Measurements from ENCODE around the gene LRFN2.

LRFN2 gene

DNA sequence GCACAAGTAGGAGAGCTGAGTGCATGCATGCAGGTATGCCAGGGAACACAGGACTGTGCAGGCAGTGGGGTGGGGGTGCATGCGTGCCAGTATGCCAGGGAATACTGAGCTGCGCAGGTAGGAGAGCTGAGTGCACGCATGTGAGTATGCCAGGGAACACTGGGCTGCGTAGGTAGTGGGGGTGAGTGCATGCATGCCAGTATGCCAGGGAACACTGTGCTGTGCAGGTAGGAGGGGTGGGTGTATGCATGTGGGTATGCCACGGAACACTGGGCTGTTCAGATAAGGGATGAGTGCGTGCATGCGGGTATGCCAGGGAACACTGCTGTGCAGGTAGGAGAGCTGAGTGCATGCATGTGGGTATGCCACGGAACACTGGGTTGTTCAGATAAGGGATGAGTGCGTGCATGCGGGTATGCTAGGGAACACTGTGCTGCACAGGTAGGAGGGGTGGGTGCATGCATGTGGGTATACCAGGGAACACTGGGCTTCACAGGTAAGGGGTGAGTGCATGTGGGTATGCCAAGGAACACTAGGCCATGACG, 77.4 kb downstream of the LRFN2 start:
- no peak for FAIRE-seq

DNA sequence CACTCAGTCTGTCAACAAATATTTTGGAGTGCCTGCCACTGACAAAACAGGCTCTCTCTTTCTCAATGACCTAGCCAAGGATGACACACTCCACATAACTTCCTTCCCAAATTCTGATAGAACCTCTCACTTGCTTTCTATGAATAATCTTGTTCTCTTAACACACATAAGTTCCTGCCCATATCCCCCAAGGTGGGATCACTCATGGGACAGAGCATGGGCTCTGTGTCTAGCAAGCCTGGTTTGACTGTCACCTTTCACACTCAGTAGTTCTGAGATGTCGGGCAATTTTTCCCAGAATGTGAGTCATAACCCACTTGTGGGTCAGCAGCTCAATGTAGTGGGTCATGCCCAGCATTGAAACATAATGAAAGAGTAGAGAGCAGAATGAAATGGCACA, 78.1 kb downstream of the LRFN2 start:
- no peak for FAIRE-seq

DNA sequence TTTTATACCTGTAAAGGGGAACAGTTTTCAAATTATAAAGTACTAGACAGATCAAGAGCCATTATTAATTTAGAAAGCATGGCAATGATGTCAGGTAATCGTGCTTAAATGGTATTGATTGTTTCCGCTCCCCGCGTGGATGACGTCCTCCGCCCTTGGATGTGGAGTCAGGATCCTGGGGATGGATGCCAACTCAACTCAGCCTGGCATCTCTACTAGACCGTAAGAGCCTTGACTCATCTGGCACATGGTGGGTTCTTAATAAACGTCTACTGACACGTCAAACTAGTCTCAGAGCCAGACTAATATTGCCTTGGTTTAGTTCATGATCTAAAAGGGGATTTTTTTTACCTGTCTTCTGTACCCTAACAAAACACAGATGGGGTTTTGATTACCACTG, 80.2 kb downstream of the LRFN2 start:
- no peak for FAIRE-seq

DNA sequence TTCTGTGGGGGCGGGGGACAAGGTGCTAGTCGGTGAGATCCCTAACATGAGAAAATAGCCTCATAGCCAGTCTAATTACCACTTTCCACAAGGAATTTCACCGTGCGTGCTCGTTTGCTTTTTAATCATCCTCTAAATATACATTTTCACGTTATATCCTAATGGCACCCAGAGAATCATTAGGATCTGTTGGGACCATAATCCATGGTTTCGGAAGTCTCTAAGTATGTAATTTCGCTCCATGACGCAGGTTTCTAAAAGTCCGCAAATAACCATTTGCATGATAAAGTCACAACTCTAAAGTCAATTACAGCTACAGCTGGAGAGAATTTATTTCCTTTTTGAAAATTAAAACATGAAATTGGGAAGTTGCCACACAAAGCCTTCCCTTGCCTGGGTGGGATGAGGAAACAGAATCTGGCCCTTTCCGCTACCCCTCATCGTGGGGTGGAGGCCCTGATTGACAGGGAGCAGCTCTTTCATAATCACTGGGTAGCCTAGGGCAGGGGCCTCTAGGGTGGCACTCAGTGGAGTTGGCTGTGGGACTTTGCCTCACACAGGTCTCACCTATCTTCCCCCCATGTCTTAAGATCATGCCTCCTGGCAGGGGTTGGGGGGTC, 81.9 kb downstream of the LRFN2 start:
- no peak for FAIRE-seq

DNA sequence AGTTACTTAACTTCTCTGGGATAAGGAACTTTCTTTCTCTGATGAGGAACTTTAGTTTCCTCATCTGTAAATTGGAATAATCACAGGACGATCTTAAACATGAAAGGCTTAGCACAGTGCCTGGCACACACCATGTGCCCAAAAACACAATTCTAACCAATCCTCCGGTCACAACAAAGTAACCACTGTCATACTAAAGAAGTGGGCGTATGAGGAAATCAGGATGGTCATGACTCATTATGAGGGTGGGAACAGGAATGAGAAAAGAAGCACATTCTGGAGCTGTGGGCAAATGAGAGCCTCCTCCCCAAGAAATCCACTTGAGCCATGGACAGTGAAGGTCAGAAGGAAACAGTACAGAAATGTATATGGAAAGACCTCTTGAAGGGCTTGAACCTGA, 82.9 kb downstream of the LRFN2 start:
- FAIRE-seq = no peak

DNA sequence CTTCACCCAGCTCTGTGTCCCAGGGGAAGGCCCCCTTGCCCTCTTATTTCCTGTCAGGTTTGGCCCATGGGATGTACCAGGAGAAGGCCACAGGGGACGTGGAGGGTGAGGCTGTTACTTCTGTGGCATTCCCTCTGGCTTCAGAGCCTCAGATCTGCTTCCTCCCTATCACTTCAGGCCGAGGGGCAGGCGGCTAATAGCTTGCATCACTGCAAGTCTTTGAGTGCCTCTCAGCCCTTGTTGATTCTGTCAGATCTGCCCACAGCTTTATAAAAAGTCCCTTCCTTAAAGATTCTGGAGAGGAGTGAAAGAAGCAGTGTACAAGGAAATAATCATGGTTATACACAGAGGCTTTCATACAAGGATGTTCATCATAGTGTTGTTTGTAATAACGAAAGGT, 86.9 kb downstream of the LRFN2 start:
- FAIRE-seq = no peak

DNA sequence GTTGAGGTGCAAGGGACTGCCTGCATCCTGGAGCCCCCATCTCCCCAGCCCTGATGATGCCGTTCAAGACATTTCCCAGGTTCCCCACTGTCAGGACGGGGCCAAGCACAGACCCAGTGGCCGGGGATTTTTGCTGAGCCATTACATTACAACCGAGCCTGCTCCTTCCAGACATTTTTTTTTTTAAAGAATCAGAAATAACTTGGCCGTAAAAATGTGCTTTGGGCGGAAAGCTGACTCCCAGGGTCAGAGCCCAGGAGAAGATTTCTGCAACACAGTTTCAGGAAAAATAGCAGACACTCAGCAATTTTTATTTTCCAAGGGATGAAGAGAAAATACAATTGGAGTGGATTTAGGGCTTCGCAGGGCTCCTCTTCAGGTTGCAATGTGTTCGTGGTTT, 87.9 kb downstream of the LRFN2 start:
- peak; percentile 85 for FAIRE-seq

DNA sequence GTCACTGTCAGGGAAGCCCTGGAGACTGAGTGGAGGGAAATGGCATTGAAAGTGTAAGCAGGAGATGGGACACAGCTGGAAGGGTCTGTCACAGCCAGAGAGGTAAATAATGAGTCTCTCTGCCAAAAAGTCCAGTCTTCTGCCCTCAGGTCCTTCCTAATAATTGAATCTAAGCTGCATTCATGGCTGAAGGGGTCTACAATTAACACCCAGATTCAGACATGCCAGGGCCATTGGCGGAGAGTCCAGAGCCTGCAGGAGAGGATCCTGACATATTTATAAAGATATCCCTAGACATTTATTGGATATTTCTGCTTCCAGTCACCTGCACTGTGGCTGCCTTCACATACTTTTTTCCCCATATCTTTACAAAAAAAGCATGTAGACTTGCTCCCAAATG, 89.0 kb downstream of the LRFN2 start:
- FAIRE-seq = no peak

DNA sequence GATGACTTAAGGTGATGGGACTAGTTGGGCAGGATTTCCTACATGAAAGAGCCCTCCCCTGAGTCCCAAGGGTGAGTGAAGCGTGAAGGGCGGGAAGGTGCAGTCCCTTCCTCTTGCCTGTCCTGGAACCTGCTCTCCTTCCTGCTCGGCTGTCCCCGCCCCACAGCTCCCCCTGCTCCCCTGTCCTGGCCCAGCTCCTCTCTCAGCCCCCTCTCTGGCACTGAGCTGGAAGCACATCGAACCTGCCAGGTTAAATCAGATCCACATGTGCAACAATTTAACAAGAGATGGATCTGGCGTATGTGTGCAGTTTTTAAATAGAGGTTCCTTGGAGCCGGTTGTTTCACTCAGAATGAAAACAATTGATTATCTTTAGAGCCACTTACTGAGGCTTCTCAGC, 95.0 kb downstream of the LRFN2 start:
- FAIRE-seq = no peak

DNA sequence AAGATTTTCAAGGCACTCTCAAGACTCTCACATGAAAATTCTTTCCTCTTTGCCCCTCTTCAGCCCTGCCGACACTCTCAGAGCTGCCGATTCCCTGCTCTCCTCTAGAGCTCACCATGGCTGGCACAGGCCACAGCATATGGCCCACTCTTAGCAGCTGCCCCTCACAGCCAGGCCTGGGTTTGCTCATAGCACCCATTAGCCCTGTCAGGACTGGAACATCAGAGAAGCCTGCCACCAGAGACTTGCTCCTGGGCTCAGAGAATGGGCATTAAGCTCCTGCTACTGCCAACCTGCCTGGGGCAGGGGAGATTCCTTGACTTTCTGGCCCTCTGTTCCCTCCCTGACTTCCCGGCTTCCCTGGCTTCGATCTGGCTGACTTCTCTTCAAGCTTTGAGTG, 96.7 kb downstream of the LRFN2 start:
- no peak for FAIRE-seq

DNA sequence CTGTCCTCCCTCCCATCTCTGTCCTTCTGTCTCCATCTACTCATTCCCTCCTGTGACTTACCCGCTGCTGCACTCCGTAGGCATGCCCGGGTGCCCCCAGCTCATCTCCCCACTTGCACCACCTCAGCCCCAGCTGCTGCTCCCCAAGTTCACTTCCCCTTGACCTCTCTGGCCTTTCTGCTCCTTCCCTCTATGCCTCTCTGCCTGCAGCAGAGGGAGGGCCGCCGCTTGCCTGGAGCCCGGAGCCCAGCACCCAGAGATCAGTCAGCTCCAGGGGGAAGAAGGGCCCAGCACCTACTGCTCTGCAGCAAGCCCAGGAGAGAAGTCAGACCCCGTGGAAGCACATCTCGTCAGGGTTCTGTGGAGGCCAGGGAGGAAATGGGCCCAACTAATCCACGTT, 97.4 kb downstream of the LRFN2 start:
- no peak for FAIRE-seq

DNA sequence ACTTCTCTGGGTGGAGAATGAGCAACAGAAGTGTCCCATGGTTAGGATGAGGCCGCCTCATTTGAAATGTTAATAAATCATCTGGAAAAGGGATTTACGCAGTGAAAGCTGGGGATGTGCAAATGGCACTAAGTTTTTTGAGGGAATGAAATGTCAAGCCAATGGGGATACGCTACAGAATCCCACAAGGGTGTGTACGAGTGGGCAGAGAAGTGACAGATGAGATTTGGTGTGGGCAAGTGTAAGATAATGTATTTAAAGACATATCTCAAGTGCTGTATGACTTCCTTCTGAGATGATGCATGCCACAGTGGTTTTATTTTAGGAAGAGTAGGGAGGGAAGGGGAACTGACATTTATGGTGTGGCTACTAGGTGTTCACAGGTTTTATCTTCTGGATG, 100.6 kb downstream of the LRFN2 start:
- no peak for FAIRE-seq

DNA sequence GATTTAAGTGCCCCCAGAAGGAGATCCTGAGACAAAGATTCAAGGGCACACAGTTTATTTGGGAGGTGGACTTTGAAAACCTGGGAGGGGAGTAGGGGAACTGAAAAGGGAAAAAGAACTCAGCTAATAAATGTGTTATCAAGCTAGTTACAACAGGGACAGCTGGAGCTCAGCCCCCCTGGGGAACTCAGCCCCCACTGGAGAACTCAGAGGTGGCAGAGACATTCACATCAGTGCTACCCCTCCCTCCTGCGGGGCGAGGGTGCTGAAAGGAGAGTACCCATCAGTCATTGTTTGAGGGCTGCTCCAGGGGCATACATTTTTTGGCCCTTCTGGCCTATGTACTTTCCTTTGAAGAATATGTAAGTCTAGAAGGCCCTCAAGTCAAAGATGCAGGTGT, 101.4 kb downstream of the LRFN2 start:
- FAIRE-seq = no peak

DNA sequence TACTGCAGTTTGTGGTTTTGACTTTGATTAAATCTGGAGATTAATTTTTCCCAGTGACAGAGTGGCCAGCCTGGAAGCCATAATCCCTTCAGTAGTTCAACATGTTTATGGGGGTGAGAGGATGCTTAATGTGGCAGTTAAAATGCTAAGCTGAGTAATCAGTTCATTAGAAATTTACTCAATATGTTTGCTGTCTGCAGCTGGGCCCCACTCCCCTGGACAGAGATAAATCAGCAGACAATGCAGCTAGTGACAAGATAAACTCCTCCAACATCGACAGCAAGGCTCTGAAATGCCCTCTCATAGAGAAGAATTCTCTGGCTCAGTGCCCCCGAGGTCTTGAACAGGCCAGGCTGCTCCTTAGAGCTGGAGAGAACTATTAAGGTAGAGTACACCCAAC, 101.9 kb downstream of the LRFN2 start:
- FAIRE-seq = peak; percentile 74

DNA sequence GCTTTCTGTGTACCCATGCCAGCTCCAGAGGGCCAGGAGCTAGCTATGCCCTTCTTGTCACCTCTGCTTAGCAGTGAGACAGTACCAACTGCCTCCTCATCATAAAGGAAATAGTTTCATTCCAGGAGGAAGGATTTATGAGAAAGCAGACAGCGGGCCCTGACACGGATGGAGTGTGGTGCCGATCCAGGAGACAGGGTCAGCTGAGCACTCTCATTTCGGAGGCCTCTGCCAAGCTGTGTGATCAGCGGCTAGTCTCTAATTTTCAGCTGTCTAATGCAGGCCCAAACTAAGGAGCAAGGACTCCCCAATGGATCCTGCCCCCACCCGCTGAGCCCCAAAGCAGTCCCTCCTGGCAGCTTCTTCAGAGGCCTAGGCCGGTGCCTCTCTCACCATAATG, 103.1 kb downstream of the LRFN2 start:
- FAIRE-seq = no peak

DNA sequence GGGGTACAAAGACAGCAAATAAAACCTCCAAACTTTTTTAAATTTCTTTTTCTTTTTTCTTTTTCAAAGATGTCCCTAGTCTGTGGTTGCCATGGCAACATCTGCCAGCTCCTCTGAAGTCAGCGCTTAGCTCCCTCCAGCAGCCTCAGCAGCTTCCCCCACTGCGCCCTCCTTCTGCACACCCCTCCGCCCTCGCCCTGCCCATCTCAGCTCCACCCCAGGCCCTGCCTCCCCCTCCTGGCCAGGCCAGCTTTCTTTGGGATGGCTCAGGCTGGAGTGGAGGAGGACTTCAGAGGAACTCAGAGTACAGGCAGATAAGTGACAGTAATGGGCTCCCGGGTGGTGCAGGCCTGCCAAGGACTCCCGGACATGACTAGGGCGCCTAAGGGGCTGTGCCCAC, 104.6 kb downstream of the LRFN2 start:
- no peak for FAIRE-seq

DNA sequence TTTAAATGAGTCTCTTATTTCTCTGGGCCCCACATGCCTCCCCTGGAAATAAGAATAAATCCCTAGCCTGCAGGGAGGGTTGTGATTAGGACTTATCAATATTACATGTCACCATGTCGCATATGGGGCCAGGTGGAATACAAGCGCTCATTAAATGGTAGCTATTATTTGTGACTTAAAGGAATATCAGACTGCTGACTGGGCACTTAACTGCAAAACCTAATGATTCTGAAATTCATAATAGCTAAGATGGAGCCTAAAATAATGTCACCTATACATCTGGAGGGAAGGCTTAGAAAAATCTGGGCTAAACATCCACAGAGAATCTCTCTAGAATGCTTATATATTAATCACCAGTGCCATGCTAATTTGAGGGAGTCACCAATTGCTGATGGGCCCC, 106.5 kb downstream of the LRFN2 start:
- FAIRE-seq = no peak

DNA sequence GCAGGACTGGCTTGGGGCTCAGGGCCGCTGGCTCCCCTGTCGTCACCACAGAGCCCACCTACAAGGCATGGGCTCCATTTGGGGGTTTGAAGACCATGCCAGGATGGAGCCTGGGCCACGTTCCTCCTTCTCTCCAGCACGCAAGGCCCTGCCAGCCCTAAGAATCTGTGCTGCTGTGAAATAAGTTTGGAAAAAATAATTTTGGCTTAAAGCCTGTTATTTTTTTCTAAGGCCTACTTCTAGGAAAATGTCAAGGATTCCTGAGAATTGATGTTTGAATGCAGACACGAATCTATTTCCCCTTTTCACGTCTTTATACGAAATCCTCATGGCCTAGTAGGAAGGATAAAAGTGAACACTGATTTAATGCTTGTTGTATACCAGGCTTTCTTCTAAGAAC, 107.5 kb downstream of the LRFN2 start:
- FAIRE-seq = no peak

DNA sequence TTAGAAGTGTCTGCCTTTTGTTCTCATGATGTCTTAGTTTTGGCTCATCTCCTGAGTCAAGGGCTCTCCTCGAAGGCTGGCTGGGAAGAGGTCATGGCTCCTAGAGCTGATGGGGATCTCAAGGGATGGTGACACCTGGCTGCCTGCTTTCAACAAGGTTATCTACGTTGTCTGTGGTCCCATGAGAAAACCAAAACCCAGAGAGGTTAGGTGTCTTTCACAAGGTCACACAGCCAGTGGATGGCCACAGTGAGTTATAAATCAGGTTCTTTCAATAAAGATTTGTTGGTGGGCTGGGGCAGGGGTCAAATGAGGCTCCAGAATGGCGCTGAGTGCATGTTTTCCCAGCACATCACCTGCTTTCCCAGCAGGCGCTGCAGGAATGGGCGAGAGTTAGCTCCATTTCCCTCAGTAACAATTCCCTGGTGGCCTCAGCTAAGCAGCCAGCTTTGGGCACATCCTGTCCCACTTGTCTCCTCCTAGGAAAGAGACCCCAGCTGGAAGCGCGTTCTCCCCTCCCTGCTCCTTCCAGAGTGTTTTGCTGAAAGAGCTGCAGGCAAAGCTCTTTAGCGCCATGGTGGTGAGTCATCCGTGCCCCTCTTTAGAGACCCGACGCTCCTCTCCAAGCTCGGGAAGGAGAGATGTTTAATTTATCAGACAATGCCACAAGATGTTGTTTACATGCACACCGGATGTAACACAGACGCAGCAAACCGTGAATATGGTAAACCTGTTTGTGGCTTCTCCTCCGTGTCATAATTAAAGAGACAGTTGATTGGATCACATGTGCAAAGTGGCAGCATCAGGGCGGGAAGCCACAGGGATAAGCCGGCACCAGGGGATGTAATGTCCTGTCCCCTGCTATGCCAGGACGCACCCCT, 109.7 kb downstream of the LRFN2 start:
- no peak for FAIRE-seq

DNA sequence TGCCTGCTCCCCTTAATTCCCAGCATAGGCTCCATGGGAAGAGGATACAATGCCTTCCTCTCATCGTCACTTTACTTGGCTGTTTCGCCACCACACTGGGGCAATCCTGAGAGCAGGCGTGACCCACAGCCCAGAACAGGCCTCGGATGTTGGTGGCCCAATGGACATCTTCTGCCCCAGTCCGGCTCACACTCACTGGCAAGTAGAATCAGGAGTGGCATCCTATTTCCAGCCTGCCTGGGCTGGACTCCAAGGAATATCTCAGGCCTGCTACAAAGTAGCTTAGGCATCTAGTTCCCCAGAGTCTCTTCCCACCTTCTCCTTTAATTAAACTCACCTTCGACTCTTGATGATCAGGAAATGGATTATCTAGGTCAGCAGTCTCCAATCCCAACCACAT, 110.5 kb downstream of the LRFN2 start:
- no peak for FAIRE-seq

DNA sequence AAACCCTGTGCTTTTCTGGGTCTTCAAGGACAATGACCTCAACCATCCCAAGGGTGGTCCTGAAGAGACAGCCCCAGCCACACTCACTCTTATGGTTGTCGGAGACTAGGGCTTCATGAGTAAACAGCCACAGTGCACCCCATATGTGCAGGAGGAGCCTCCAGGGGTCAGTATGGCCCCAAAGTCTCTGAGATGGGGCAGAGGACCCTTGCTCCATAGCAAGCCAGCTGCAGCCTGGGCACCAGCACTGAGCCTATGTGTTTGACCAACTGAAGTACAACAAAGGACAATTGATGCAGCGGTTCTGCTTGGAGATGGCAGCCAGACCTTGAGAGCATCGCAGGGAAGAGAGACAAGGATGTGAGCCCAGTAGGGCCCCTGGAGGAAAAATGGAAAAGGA, 112.2 kb downstream of the LRFN2 start:
- no peak for FAIRE-seq

DNA sequence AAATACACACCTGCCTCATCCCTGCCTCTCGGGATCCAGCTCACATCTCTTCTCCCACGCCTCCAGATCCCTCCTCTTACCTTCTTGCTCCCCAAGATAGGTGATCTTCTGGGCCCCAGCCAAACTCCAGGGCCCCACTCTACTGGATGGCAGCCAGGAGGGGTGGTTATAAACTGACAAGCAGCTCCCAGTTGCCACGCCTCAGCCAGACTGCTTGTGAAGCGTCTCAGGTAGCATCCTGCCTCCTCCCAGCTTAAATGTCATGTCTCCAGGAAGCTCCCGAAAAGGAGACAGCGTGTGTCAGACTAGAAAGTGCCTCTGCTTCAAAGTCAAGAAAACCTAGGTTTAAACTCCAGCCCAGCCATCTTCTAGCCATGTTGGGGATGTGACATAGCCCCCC, 114.1 kb downstream of the LRFN2 start:
- FAIRE-seq = no peak

DNA sequence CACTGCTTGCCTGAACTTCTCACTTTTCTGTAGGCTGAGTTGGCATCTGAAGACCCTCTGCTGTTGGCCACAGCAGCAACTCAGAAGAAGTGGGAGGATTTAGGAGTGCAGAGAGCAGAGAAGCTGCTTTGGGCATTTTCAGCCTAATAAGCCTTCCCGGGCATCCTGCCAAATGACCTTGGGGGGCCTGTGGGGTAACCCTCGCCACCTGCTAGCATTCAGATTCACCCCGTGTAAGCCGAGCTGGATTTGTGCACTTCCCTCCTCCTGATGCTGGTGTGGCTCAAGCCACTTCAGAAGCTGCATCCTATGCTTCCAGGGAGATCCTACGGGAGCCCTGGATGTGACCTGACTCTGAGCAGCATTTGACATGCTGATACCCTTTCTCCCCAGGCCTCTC, 114.8 kb downstream of the LRFN2 start:
- FAIRE-seq = no peak

DNA sequence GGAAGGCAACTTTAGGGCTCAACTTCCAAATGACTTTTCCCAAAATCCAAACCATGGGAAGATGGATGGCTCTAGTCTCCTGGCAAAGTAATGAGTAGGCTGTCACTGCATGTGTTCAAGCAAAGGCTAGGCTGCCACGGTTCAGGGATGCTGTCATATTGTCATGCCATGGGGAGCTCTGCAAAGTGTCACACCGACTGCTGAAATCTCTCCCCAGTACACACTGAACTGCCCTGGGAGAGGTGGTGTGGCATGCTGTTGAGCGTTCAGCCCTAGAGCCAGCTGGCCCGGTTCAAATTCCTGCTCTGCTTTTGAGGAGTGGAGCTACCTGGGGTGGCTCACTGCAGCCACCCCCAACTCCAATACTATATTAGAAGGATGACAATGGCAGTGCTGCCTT, 115.9 kb downstream of the LRFN2 start:
- FAIRE-seq = no peak

All from endometrium (tissue), 2 donors.